Adipose tissue (tissue), 3 donors: ENCODE measurements around the gene ZNF646. TPM values are rescaled to one million over a fixed set of nuclear protein-coding genes. Genes with fewer than 3 reads are reported as not detected.

Experiments used
- H3K27ac ChIP-seq: one replicate; pipeline ENCODE4 v1.5.1; 2013; ENCODE audit warnings: low read depth, low read length
- WGBS, 3 donors: extraction: QIAGEN DNeasy Blood & Tissue Kit; methylation state at CpG; one replicate each; pipeline ENCODE4 v1.1.7; 2013; 5-methylcytosine and 5-hydroxymethylcytosine counted together
- polyA plus RNA-seq, 3 donors: library from polyadenylated mRNA; stranded (reverse); fragments of 200-250 nt; gene quantifications; one replicate each; pipeline ENCODE4 v1.2.3, GENCODE V29; 2013
- donor health status: healthy with polysubstance abuse.
- donor health status: Bipolar disorder and iron deficiency.
- donor health status: healthy.

Gene ZNF646, protein sequence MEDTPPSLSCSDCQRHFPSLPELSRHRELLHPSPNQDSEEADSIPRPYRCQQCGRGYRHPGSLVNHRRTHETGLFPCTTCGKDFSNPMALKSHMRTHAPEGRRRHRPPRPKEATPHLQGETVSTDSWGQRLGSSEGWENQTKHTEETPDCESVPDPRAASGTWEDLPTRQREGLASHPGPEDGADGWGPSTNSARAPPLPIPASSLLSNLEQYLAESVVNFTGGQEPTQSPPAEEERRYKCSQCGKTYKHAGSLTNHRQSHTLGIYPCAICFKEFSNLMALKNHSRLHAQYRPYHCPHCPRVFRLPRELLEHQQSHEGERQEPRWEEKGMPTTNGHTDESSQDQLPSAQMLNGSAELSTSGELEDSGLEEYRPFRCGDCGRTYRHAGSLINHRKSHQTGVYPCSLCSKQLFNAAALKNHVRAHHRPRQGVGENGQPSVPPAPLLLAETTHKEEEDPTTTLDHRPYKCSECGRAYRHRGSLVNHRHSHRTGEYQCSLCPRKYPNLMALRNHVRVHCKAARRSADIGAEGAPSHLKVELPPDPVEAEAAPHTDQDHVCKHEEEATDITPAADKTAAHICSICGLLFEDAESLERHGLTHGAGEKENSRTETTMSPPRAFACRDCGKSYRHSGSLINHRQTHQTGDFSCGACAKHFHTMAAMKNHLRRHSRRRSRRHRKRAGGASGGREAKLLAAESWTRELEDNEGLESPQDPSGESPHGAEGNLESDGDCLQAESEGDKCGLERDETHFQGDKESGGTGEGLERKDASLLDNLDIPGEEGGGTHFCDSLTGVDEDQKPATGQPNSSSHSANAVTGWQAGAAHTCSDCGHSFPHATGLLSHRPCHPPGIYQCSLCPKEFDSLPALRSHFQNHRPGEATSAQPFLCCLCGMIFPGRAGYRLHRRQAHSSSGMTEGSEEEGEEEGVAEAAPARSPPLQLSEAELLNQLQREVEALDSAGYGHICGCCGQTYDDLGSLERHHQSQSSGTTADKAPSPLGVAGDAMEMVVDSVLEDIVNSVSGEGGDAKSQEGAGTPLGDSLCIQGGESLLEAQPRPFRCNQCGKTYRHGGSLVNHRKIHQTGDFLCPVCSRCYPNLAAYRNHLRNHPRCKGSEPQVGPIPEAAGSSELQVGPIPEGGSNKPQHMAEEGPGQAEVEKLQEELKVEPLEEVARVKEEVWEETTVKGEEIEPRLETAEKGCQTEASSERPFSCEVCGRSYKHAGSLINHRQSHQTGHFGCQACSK (N-terminal part only)
- 1 to 10 TPM; 4.8 to 5.2 (median 5.2) TPM for polyA plus RNA-seq

- H3K27ac ChIP-seq, result peak within 1 kb of the TSS; percentile 72
- WGBS, 3 donors, result 0 to 1% (median 1%) methylated on average over 45 to 48 of the region's 48 CpGs
Observed at GRCh38 chr16:31073970-31074813, at the start of gene ZNF646, which contains the start of gene ZNF668. Gene ZNF646, plus strand, starts transcription at chr16:31074422. Its CDS starts 1,903 bp downstream, at chr16:31076325. Gene ZNF668, minus strand, starts transcription at chr16:31074240. Its CDS starts 9,781 bp downstream, at chr16:31064459.

DNA sequence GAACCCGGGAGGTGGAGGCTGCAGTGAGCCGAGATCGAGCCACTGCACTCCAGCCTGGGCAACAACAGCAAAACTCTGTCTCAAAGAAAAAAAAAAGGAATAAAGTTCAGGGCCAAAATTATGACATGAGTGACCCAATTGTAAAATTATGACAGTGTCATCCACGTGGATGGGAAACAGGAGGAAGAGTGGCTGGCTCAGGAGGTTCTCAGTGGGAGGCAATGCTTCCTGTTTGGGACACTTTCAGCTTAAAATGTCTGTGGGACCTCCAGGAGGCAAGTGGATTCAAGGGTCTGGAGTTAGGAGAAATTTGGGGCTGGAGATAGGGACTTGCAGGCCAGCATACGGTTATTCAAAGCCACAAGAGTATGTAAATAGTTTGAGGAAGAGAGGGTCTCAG is 48.9 kb upstream of the ZNF646 start:
- no peak overlapping the region for H3K27ac ChIP-seq
- 65 to 76% (median 67%) methylated on average over 5 of the region's 5 CpGs for WGBS, 3 donors

DNA sequence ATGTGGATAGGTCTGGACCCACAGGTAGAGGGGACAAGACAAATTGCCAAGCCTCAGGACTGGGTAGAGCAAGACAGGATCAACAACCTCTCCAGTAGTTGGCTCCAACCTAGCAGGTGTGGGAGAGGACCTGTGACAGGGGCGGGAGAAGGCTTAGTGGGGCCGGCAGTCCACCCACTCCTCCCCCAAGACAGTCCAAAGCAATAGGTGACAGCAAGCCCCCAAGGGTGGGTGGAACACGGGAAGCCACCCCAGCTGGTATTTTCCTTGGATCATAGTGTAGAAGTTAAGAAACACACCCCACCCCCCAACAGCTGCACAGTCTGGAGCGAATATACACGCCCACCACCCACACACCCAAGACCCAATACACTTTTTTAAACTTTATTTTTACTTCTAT is 45.0 kb upstream of the ZNF646 start:
- no peak overlapping the region for H3K27ac ChIP-seq
- WGBS, 3 donors, result 80 to 81% (median 80%) methylated on average over 5 of the region's 5 CpGs

- H3K27ac ChIP-seq, result no peak overlapping the region
- 87 to 92% (median 92%) methylated on average over 4 of the region's 4 CpGs for WGBS, 3 donors
Observed at GRCh38 chr16:31031276-31031675, 42.9 kb upstream of the ZNF646 start.

DNA sequence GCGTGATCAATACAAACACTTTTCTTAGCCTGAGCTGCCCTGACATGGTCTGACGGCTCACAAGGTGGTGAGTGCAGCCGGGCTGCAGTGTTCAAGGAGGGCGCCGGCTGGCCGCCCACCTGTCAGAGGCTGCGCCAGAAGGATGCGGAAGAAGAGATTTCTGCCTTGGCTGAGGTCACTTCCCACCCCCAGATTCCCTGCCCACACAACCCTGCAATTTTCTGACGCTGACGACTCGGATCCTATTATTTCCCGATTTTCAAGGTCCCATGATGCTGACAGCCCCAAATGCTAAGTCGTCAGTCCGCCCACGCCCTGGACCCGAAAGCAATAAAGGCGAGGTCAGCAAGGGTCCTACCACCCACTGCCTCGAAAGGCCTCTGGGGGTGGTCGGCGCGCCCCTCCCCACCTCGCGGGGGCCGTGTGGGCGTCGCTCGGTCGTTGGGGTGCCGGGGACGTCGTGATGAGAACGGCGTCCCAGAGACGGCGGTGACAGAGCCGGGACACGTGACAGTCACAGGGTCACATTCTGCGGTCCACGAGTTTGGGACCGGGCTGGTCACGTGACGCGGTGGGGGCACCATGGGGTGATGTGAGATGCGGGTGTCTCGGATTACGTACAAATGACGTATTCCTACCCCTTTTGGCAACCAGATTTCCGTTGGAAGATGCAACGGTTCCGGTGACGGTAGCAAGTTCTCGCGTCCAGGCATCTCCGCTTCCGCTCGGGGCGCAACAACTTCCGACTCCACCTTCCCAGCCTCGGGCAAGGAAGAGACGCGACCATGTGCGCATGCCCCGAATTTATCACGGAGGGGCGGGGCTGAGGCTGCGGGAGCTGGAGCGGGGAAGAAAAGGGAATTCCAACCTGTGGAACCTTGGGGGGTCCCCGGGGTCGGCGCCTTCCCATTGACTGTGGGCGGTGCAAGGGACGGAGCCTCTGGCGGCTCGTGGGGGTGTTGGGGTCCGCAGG is 41.2 kb upstream of the ZNF646 start, which contains the start of gene STX4:
STX4 (plus strand) TSS at position 823 of the 973 bp plus-strand sequence. CDS start 248 bp downstream, outside the sequence.
- WGBS, 3 donors, result 0 to 1% (median 0%) methylated on average over 72 to 75 of the region's 75 CpGs

GRCh38 chr16:31033709-31034492 is 40.3 kb upstream of the ZNF646 start:
- WGBS, 3 donors, result 0 to 1% (median 0%) methylated on average over 47 of the region's 47 CpGs
- peak overlapping the region; percentile 11 for H3K27ac ChIP-seq

More for the DNA sequence above, 41.2 kb upstream of the ZNF646 start, which contains the start of gene STX4:
- H3K27ac ChIP-seq, result peak within 1 kb of the TSS; percentile 76

- no peak overlapping the region for H3K27ac ChIP-seq
- whole genome bisulfite sequencing, 3 donors, result 45 to 64% (median 55%) methylated on average over 2 of the region's 2 CpGs
Observed at GRCh38 chr16:31036691-31037090, 37.5 kb upstream of the ZNF646 start.

DNA sequence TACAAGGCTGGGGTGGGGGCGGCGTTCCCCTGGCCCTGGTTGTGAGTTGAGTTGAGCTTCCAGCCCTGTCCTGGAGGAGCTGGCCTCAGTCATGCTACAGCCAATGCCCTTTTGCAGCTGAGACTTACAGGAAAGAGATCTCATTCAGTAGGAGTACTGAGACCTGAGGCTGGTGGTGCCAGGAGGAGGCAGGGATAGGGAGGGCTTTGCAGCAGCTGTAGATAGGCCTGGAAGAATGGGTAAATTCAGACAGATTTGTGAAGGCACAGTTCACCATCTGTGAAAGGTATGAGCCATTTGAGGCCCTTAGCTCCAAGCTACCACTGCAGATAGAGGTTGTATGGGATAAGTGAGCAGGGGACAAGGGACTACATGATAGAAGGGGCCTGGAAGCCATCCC is 35.2 kb upstream of the ZNF646 start:
- 92 to 100% (median 93%) methylated on average over 2 of the region's 2 CpGs for WGBS, 3 donors
- H3K27ac ChIP-seq, result no peak overlapping the region

- 80 to 92% (median 92%) methylated on average over 10 of the region's 10 CpGs for WGBS, 3 donors
- no peak overlapping the region for H3K27ac ChIP-seq
Observed at GRCh38 chr16:31042866-31043265, 31.4 kb upstream of the ZNF646 start.

DNA sequence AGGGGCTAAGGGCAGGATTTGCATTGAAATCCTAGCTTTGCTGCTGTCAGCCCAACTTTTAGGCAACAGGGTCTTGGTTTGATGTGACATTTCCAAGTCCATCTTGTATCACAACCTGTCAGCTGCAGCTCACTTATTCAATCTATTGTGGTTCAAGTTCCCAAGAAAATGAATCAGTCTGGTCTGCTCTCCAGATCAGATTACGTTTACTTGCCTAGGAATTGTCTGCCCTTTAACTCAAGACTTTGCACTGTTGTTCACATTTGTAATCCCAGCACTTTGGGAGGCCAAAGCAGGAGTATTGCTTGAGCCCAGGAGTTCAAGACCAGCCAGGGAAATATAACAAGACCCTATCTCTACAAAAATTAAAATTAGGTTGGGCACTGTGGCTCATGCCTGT is 30.9 kb upstream of the ZNF646 start:
- WGBS, 3 donors, result 73 to 97% (median 95%) methylated on average over 1 of the region's 1 CpG
- no peak overlapping the region for H3K27ac ChIP-seq

DNA sequence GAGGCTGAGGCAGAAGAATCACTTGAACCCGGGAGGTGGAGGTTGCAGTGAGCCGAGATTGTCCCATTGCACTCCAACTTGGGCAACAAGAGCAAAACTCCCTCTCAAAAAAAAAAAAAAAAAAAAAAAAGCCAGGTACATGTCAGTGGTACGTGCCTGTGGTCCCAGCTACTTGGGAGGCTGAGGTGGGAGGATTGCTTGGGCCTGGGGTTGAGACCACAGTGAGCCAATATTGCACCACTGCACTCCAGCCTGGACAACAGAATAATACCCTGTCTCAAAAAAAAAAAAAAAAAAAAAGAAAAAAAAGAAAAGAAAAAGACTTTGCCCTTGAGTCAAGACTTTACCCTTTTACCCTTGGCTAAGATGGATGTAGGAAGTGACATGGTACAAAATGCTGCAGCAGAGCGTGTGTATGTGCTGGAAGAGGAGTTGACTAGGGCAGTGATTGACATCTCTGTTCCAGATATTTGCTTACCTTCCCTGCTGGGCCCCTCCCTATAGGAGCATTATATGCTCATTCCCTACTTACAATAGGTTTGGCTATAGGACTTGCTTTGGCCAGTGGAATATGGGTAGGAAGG is 30.2 kb upstream of the ZNF646 start:
- no peak overlapping the region for H3K27ac ChIP-seq
- WGBS, 3 donors, result 89 to 98% (median 93%) methylated on average over 4 of the region's 4 CpGs

- H3K27ac ChIP-seq, result no peak overlapping the region
- WGBS, 3 donors, result 71 to 89% (median 80%) methylated on average over 10 of the region's 10 CpGs
Observed at GRCh38 chr16:31050280-31051030, 23.8 kb upstream of the ZNF646 start.

GRCh38 chr16:31052114-31052513 is 22.1 kb upstream of the ZNF646 start:
- no peak overlapping the region for H3K27ac ChIP-seq

DNA sequence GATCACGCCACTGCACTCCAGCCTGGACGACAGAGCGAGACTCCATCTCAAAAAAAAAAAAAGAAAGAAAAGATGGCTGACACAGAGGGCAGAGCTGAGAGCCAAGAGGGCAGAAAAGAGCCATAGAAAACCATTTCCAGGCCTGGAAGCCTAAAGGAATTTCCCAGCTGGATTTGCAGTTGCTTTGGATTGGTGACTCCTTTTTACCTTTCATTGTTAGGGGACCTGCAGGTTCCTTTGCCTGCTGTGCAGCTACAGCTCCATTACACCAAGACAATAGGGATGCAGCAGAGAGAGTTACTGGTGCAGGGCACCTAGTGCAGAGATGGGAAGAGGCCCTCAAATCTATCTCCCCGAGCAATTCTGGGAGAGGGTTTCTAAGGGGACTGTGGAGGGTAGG is 18.6 kb upstream of the ZNF646 start:
- no peak overlapping the region for H3K27ac ChIP-seq
- 89 to 96% (median 94%) methylated on average over 2 to 4 of the region's 4 CpGs for WGBS, 3 donors

More at GRCh38 chr16:31052114-31052513, 22.1 kb upstream of the ZNF646 start:
- 43 to 84% (median 59%) methylated on average over 2 of the region's 2 CpGs for WGBS, 3 donors
